Measurements from ENCODE around the gene LRRC4C. TPM values are rescaled to one million over a fixed set of nuclear protein-coding genes. Genes with fewer than 3 reads are reported as not detected.

The LRRC4C gene
- total RNA-seq, 1 donor from 2014 or later, result 2.2 TPM

GRCh38 chr11:40253166-40253565 is 1206.3 kb downstream of the LRRC4C start:
- Histone ChIP-seq H3K27ac (no peak overlapping the region), H3K36me3 (no peaks in the 10 kb centered on the region), H3K9me3 (no peaks in the 10 kb centered on the region), H3K27me3 (no peaks in the 10 kb centered on the region), H3K4me3 (no peak overlapping the region), H3K4me1 (no peaks in the 10 kb centered on the region)
- intact Hi-C loops (cut with DNase I), result no loop called here
- ATAC-seq (no peak), DNase-seq (no peak)
- no peak for TF ChIP-seq CTCF (IDR thresholded peaks at IDR 0.05)

GRCh38 chr11:40252236-40252635 is 1207.2 kb downstream of the LRRC4C start:
- H3K27me3 ChIP-seq, result no peaks in the 10 kb centered on the region
- ATAC-seq (no peak), DNase-seq (no peak)
- H3K9me3 ChIP-seq, result no peaks in the 10 kb centered on the region
- no peak overlapping the region for H3K27ac ChIP-seq
- H3K36me3 ChIP-seq, result no peaks in the 10 kb centered on the region
- no peak overlapping the region for H3K4me3 ChIP-seq
- intact Hi-C loops (cut with DNase I), result no loop called here
- H3K4me1 ChIP-seq, result no peaks in the 10 kb centered on the region
- no peak for TF ChIP-seq CTCF (IDR thresholded peaks at IDR 0.05)

GRCh38 chr11:40246983-40247382 is 1212.5 kb downstream of the LRRC4C start:
- DNase-seq (no peak), ATAC-seq (no peak)
- Histone ChIP-seq H3K4me3 (no peak overlapping the region), H3K27me3 (no peaks in the 10 kb centered on the region), H3K36me3 (no peaks in the 10 kb centered on the region), H3K4me1 (no peaks in the 10 kb centered on the region), H3K9me3 (no peaks in the 10 kb centered on the region), H3K27ac (no peak overlapping the region)
- intact Hi-C loops (cut with DNase I), result no loop called here
- TF ChIP-seq CTCF (IDR thresholded peaks at IDR 0.05), result no peak

DNA sequence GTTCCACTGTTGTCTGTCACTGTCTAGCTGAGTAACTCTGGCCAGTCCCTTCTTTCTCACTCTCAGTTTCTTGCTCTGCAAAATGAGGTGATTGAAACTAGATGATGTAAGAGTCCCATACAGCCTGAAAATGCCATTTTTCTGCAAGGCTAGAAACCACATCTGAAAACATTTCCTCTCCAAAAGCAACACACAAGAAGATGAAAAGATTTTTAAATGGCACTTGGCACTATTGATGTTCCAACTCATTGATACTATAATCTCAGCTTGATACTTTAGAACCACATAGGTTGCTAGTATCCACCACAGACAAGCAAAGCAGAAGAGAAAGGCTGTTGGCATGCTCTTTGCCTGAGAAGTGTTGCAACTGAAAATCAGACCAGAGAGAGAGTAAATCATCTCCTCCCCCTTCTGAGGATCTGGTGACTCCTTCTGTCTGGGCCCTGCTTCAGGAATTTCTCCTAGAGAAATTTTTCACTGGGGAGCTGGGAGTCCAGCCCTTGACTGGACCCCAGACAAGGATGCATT is 1217.9 kb downstream of the LRRC4C start:
- intact Hi-C loops (cut with DNase I), result no loop called here
- no peaks in the 10 kb centered on the region for H3K9me3 ChIP-seq
- no peaks in the 10 kb centered on the region for H3K4me1 ChIP-seq
- no peaks in the 10 kb centered on the region for H3K36me3 ChIP-seq
- no peak for TF ChIP-seq CTCF (IDR thresholded peaks at IDR 0.05)
- ATAC-seq, result no peak
- DNase-seq, result no peak
- H3K27ac ChIP-seq, result no peak overlapping the region
- no peaks in the 10 kb centered on the region for H3K27me3 ChIP-seq
- H3K4me3 ChIP-seq, result no peak overlapping the region

GRCh38 chr11:40240284-40240683 is 1219.2 kb downstream of the LRRC4C start:
- TF ChIP-seq CTCF (IDR thresholded peaks at IDR 0.05), result no peak
- intact Hi-C loops (cut with DNase I), result no loop called here
- no peak for ATAC-seq

GRCh38 chr11:40236526-40236925 is 1222.9 kb downstream of the LRRC4C start:
- TF ChIP-seq CTCF (IDR thresholded peaks at IDR 0.05), result no peak
- H3K9me3 ChIP-seq, result no peaks in the 10 kb centered on the region
- no peak overlapping the region for H3K27ac ChIP-seq
- H3K4me1 ChIP-seq, result no peaks in the 10 kb centered on the region
- ATAC-seq (no peak), DNase-seq (no peak)
- no peaks in the 10 kb centered on the region for H3K36me3 ChIP-seq
- no peaks in the 10 kb centered on the region for H3K27me3 ChIP-seq
- H3K4me3 ChIP-seq, result no peak overlapping the region
- intact Hi-C loops (cut with DNase I), result no loop called here

More at GRCh38 chr11:40240284-40240683, 1219.2 kb downstream of the LRRC4C start:
- DNase-seq, result no peak
- Histone ChIP-seq H3K27ac (no peak overlapping the region), H3K36me3 (no peaks in the 10 kb centered on the region), H3K9me3 (no peaks in the 10 kb centered on the region), H3K4me1 (no peaks in the 10 kb centered on the region), H3K4me3 (no peak overlapping the region), H3K27me3 (no peaks in the 10 kb centered on the region)

Data from upper lobe of right lung (tissue), 1 donor.